H1 (cell line): Measurements from ENCODE around the gene GADD45GIP1. TPM values are rescaled to one million over a fixed set of nuclear protein-coding genes. Genes with fewer than 3 reads are reported as not detected.

Experiments used
- polyA plus RNA-seq, 7 experiments: library from polyadenylated mRNA; depleted of rRNA in 3 of 7; stranded (reverse) in 5 of 7; unstranded in 2 of 7; fragments of >200 nt in 5 of 7; fragments of 200-250 nt in 2 of 7; gene quantifications; 1 replicate in 5 of 7; 2 replicates in 1 of 7; 4 replicates in 1 of 7; pipeline versions ENCODE4 v1.2.1 to v1.2.3, GENCODE V29; 2011 to 2013; ENCODE audit warnings: missing spikeins in 2 of 7, mixed read lengths in 2 of 7
- total RNA-seq: library from RNA; stranded (reverse); fragmentation: NEBNext Ultra II Directional; extraction: Animal tissue kit (Norgen Biotek cat#: 25700); gene quantifications from 2 replicates; pipeline ENCODE4 v1.2.1, GENCODE V29; 2021
- TF ChIP-seq, protein P1 (sequence below): IDR thresholded peaks from 2 replicates; pipeline ENCODE4 v1.6.1; 2012; ENCODE audit warnings: low read length, inconsistent platforms

GADD45GIP1 gene
- total and polyA plus RNA-seq, 2 of the 8 experiments (the other 6 are each of a cell fraction or from before 2014, with no cell fraction given), result 42.2 to 42.6 TPM

DNA sequence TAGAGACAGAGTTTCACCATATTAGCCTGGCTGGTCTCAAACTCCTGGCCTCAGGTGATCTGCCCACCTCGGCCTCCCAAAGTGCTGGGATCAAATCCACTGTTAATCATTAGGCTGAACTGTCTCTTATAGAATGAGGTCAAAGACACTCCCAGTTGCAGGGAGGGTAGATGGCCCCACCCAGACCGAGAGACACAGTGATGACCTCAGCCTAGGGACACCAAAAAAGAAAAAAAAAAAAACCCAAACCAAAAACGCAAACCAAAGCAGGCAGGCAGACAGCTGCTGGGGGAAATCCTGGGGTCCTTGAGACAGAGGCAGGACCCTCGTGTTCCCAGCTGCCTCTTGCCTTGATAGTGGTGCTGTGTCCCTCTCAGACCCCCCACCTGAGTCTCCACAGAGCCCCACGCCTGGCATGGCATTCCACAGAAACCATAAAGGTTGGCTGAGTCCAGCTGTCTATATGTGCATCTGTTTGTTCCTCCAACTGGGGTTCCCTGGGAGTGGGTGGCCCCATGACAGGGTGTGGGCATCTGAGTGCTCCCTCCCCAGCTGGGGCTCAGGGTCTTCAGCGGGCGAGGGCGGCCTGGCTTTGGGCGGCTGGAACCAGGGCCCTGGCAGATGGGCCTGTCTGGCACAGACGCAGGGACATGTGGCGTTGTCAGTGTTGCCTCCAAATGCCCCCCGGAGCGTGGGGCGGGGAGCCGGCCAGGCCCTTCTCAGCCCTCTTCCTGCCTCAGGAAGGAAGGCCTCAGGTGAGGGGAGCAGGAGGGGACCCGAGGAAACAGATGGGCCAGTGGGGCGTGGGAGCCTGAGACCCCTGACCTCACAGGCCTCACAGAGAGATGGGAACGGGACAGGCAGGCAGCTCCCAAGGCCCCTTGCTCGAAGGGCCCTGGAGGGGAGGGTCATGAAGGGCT, 17.5 kb upstream of the GADD45GIP1 start (continued):
- TF ChIP-seq, protein P1, sequence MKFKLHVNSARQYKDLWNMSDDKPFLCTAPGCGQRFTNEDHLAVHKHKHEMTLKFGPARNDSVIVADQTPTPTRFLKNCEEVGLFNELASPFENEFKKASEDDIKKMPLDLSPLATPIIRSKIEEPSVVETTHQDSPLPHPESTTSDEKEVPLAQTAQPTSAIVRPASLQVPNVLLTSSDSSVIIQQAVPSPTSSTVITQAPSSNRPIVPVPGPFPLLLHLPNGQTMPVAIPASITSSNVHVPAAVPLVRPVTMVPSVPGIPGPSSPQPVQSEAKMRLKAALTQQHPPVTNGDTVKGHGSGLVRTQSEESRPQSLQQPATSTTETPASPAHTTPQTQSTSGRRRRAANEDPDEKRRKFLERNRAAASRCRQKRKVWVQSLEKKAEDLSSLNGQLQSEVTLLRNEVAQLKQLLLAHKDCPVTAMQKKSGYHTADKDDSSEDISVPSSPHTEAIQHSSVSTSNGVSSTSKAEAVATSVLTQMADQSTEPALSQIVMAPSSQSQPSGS, result no peak
